Tibial nerve (tissue), 4 donors: ENCODE data around the gene OCEL1.

Experiments
- EP300 ChIP-seq, 2 donors: sonication (generic); formaldehyde crosslinking; IDR thresholded peaks; one replicate each; pipeline ENCODE4 v1.6.1; 2017; ENCODE audit warnings: antibody characterized with exemption in 2 of 2, mild to moderate bottlenecking in 1 of 2
- POLR2A ChIP-seq, 2 donors: fragments of 450-650 bp; IDR thresholded peaks; one replicate each; pipeline ENCODE4 v1.6.1; 2017; ENCODE audit warnings: antibody characterized with exemption in 2 of 2, mild to moderate bottlenecking in 2 of 2, moderate library complexity in 2 of 2
- TF ChIP-seq, protein P1 (sequence below), 5 experiments: fragments of 200-600 bp in 3 of 5; fragments of 450-650 bp in 2 of 5; sonication (generic) in 3 of 5; IDR thresholded peaks; one replicate each; pipeline ENCODE4 v1.5.1; 2016 to 2019; ENCODE audit warnings: antibody characterized with exemption in 5 of 5, mild to moderate bottlenecking in 3 of 5, moderate library complexity in 2 of 5

DNA sequence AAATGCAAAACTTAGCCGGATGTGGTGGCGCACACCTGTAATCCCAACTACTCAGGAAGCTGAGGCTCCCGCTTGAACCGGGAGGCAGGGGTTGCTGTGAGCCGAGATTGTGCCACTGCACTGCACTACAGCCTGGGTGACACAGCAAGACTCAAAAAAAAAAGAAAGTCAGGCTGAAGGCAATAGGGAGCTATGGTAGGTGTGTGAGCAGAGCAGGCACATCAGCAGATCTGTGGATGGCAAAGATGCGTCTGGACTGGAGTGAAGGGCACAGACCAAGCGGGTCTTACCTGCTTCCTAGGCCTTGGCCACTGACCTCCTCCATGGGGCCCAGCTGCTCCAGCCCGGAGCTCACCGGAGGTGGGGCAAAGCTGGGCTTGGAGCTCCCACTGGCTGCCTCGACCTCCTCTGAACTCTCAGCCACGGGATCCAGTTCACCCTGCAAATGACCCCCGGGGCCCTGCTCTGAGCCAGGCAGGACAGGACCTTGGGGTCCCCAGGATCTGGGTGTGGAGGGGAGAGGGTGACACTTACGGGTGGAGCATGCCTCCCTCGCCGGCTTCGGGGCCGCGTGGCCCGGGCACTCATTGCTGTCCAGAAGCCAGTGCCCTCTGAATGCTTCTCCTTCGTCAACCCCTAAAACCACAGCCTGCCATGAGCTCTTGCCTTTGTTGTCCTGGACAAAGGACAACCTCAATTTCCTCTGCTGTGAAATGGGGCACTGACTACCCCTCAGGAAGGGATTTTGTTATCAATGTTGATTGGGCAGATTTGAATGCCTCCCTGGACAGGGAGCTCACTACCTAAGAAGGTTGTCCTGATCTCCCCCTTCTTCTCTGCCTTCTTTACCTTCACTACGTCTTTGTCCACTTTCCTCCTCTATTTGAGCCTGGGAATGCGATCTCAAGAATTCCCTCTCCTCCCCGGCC is 38.0 kb downstream of the OCEL1 start:
- TF ChIP-seq, protein P1, sequence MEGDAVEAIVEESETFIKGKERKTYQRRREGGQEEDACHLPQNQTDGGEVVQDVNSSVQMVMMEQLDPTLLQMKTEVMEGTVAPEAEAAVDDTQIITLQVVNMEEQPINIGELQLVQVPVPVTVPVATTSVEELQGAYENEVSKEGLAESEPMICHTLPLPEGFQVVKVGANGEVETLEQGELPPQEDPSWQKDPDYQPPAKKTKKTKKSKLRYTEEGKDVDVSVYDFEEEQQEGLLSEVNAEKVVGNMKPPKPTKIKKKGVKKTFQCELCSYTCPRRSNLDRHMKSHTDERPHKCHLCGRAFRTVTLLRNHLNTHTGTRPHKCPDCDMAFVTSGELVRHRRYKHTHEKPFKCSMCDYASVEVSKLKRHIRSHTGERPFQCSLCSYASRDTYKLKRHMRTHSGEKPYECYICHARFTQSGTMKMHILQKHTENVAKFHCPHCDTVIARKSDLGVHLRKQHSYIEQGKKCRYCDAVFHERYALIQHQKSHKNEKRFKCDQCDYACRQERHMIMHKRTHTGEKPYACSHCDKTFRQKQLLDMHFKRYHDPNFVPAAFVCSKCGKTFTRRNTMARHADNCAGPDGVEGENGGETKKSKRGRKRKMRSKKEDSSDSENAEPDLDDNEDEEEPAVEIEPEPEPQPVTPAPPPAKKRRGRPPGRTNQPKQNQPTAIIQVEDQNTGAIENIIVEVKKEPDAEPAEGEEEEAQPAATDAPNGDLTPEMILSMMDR (IDR thresholded peaks at IDR 0.05): no peak
- no peak for TF ChIP-seq EP300 (IDR thresholded peaks at IDR 0.05)
- no peak for TF ChIP-seq POLR2A (IDR thresholded peaks at IDR 0.05)
